Tibial artery (tissue), 4 donors: Measurements from ENCODE around the gene UQCR10.

Source experiments
- DNase-seq, 2 donors: peaks; one replicate each; pipeline ENCODE4 v3.0.0-alpha.2; 2019
- H3K27ac ChIP-seq, 2 donors: fragments of 200-600 bp; sonication (generic) in 1 of 2; 1 replicate in 1 of 2; 2 replicates in 1 of 2; pipeline ENCODE4 v1.5.1; 2018 to 2019; ENCODE audit warnings: mild to moderate bottlenecking in 1 of 2
- H3K27me3 ChIP-seq, 2 donors: fragments of 200-600 bp; sonication (generic) in 1 of 2; one replicate each; pipeline versions ENCODE4 v1.5.1 to v1.6.0; 2016 to 2019
- H3K36me3 ChIP-seq, 3 donors: fragments of 200-600 bp; sonication (generic) in 2 of 3; one replicate each; pipeline ENCODE4 v1.5.1; 2016 to 2019; ENCODE audit warnings: mild to moderate bottlenecking in 2 of 3
- H3K4me1 ChIP-seq, 4 donors: fragments of 200-600 bp; sonication (generic) in 2 of 4; 1 replicate in 3 of 4; 2 replicates in 1 of 4; pipeline ENCODE4 v1.5.1; 2016 to 2019
- H3K4me3 ChIP-seq, 2 donors: fragments of 200-600 bp; sonication (generic) in 1 of 2; 1 replicate in 1 of 2; 2 replicates in 1 of 2; pipeline ENCODE4 v1.5.1; 2018 to 2019; ENCODE audit warnings: mild to moderate bottlenecking in 2 of 2
- H3K9me3 ChIP-seq, 3 donors: fragments of 200-600 bp; sonication (generic) in 1 of 3; one replicate each; pipeline ENCODE4 v1.5.1; 2016 to 2019
- CTCF ChIP-seq, 2 experiments: fragments of 200-600 bp in 1 of 2; fragments of 450-650 bp in 1 of 2; IDR thresholded peaks; one replicate each; pipeline ENCODE4 v1.5.1; 2017 to 2019; ENCODE audit warnings: antibody characterized with exemption in 2 of 2, mild to moderate bottlenecking in 1 of 2, moderate library complexity in 1 of 2
- intact Hi-C: fragments of 100-400 bp; cut with DNase I; formaldehyde crosslinking; loops from one replicate; pipeline ENCODE4 v1.15.0; 2023; ENCODE audit warnings: low total_unique reads

UQCR10 gene

DNA sequence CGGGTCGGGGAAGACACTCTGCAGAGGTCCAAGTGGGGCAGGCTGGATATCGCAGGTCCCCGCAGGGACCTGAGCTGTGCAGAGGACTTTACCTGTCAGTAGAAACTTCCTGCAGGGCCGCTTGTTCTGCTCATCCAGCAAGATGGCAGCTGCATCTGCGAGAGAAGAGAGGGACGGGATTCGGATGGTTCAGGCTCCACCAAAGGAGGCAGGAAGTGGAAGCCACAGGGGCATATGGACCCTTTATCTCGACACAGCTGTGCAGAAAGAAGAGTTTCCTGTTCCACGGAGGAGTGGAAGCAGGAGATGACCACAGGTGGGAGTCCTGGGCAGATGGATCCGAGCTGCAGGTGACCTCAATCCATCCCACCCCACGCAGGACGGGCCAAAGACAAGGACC, 24.8 kb upstream of the UQCR10 start:
- TF ChIP-seq CTCF (IDR thresholded peaks at IDR 0.05): no peak
- intact Hi-C loops: no loop called here
- DNase-seq: no peak
- Histone ChIP-seq H3K4me1 (no peaks in the 10 kb centered on the region), H3K36me3 (peaks cover 12 to 100% (median 49%) of the 10 kb centered on the region in 3 donors), H3K4me3 (no peak overlapping the region), H3K9me3 (no peaks in the 10 kb centered on the region), H3K27me3 (no peaks in the 10 kb centered on the region), H3K27ac (no peak overlapping the region)

GRCh38 chr22:29744902-29745301, 22.3 kb upstream of the UQCR10 start:
- H3K27ac ChIP-seq: no peak overlapping the region
- no peak for TF ChIP-seq CTCF (IDR thresholded peaks at IDR 0.05)
- no peaks in the 10 kb centered on the region for H3K4me1 ChIP-seq
- peak in 1 of 2 donors; percentile 75 for DNase-seq
- H3K9me3 ChIP-seq: no peaks in the 10 kb centered on the region
- peaks cover 24 to 89% (median 52%) of the 10 kb centered on the region in 3 donors for H3K36me3 ChIP-seq
- intact Hi-C loops: no loop called here
- H3K27me3 ChIP-seq: no peaks in the 10 kb centered on the region
- H3K4me3 ChIP-seq: no peak overlapping the region

- no peak for DNase-seq
- Histone ChIP-seq H3K36me3 (peaks cover 22 to 74% (median 33%) of the 10 kb centered on the region in 3 donors), H3K4me3 (no peak overlapping the region), H3K9me3 (no peaks in the 10 kb centered on the region), H3K27ac (no peak overlapping the region), H3K4me1 (no peaks in the 10 kb centered on the region), H3K27me3 (no peaks in the 10 kb centered on the region)
- intact Hi-C loops: no loop called here
- no peak for TF ChIP-seq CTCF (IDR thresholded peaks at IDR 0.05)
These were observed 19.3 kb upstream of the UQCR10 start for GRCh38 chr22:29747832-29748231.

DNA sequence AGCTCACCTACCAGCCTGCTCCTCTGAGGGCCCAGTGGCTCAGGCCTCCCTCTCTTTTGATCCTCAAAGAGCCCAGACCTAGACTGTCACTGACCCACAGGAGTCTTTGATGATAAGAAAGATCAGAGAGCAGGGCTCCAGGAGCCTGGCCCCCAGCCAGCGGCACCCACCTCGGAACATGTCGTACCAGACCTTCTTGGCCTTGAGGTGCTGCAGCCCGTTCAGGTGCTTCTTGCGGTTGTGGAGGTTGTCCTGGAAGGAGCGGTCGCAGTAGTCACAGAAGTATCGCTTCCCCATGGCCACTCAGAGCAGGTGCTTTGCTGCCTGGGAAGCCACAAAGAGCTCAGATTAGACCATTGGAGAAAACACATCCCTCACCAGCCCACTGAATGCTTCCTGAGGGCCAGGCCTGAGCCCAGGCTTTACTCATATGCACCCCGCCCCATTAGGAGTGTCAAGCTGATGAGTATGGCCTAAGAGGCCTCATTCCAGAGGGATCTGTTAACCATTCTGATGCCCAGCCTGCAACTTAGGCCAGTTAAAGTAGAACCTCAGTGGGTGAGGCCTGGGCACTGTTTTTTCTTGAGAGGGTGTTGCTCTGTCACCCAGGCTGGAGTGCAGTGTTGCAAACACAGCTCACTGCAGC, 18.8 kb upstream of the UQCR10 start:
- no peaks in the 10 kb centered on the region for H3K9me3 ChIP-seq
- intact Hi-C loops: no loop called here
- no peaks in the 10 kb centered on the region for H3K27me3 ChIP-seq
- no peak for TF ChIP-seq CTCF (IDR thresholded peaks at IDR 0.05)
- H3K27ac ChIP-seq: no peak overlapping the region
- H3K4me3 ChIP-seq: no peak overlapping the region
- H3K36me3 ChIP-seq: peaks cover 22 to 74% (median 31%) of the 10 kb centered on the region in 3 donors
- DNase-seq: no peak
- H3K4me1 ChIP-seq: no peaks in the 10 kb centered on the region

GRCh38 chr22:29750029-29750428, 17.1 kb upstream of the UQCR10 start:
- H3K4me3 ChIP-seq: no peak overlapping the region
- H3K9me3 ChIP-seq: no peaks in the 10 kb centered on the region

More at GRCh38 chr22:29750029-29750428, 17.1 kb upstream of the UQCR10 start:
- H3K27ac ChIP-seq: no peak overlapping the region
- no peaks in the 10 kb centered on the region for H3K4me1 ChIP-seq
- no peak for TF ChIP-seq CTCF (IDR thresholded peaks at IDR 0.05)
- H3K36me3 ChIP-seq: peaks cover 22 to 69% (median 31%) of the 10 kb centered on the region in 3 donors
- intact Hi-C loops: no loop called here
- H3K27me3 ChIP-seq: no peaks in the 10 kb centered on the region
- no peak for DNase-seq
